HG03354 (cell line): ENCODE results near the gene ISCU.
"Not testable (repeated sequence)": the region's sequence is repeated elsewhere in the genome, so short reads cannot be mapped to it uniquely, and the experiment has no call there.

Source experiments
- ATAC-seq: cut with Tn5 transposase; IDR thresholded peaks from one replicate; pipeline ENCODE4 v1.9.1; 2021; ENCODE audit warnings: mild to moderate bottlenecking; ENCODE audit not compliant: unreplicated experiment, poor library complexity, severe bottlenecking

Gene ISCU

DNA sequence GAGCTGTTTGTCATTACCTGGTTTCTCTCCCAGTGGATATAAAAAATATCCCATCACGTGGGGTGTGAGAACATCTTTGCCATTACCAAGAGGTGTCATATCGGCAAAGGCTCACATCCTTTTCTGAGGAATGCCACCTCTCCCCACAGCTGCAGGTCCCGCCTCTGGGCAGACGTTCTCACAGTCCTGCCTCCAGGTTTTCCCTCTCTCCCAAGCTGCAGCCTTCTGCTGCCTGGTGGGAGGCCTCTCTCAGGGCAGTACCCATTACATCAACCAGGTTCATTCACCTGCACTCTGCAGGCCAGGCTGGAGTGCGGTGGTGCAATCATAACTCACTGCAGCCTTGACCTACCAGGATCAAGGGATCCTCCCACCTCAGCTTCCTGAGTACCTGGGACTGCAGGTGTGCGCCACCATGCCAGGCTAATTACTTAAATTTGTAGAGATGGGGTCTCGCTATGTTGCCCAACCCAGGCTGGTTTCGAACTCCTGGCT, 50.4 kb downstream of the ISCU start:
- ATAC-seq = no peak

DNA sequence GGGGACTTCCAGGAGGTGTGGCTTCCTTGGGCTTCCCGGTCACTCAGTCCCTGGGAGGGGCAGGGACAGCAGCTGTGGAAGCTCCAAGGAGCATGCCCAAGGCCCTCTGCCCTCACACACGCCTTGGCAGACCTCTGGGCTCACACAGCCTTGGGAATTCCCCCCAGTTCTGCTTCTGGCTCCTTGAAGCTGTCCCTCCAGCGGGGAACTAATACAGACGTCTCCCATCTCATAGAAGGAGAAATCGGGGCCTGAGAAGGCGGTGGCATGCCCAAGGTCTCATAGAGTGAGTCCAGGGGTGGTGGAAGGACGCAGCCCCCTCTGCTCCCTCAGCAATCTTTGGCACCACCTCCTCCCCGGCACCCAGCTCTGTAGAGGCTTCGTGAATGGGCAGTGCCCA, 51.2 kb downstream of the ISCU start:
- no peak for ATAC-seq

DNA sequence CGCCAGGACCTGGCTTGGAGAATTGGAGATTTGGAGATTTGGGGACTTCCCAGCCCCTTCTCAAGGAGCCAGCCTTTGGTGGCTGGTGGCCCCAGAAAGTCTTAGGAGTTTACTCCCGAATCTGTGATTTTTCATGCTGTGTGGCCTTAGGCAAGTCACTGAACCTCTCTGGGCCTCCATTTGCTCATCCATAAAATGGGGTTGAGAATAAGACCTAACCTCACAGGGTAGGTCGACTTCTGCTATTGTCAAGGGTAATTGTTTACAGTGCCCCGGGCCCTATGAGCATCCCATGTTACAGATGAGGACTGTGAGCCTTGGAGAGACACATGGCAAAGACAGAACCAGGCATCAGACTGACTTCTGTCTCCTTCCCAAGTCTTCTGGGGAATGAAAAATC, 51.6 kb downstream of the ISCU start:
- no peak for ATAC-seq

DNA sequence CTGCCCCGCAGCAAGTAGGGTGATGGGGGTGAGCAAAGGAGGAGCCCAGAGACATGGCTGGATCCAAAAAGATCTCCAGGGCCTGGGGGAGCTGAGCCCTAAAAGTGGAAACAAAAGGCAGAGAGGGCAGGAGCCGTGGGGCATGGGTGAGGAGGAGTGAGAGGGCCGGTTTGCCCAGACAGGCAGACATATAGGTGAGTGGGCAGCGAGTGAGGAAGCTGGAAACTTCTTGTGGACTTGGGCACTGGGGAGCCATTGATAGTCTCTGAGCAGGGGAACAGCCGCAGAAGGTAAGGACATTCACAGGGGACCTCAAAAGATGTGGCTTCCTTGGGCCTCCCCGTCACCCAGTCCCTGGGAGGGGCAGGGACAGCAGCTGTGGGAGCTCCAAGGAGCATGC, 52.2 kb downstream of the ISCU start:
- ATAC-seq = no peak

DNA sequence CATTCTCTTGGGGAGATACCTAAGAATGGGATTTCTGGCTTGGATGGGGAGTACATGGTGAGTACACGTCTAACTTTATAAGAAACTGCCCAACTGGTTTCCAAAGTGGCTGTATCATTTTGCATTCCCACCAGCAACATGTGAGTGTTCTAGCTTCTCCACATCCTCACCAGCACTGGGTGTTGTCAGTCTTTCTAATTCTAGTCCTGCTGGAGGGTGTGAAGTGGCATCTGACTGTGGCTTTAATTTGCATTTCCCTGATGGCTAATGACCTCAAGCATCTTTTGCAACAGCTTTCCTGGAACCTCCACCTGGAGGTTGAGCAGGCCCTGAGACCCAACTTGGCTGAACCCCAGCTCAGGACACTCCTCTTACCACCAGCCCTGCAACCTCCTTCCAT, 53.5 kb downstream of the ISCU start:
- ATAC-seq = no peak

DNA sequence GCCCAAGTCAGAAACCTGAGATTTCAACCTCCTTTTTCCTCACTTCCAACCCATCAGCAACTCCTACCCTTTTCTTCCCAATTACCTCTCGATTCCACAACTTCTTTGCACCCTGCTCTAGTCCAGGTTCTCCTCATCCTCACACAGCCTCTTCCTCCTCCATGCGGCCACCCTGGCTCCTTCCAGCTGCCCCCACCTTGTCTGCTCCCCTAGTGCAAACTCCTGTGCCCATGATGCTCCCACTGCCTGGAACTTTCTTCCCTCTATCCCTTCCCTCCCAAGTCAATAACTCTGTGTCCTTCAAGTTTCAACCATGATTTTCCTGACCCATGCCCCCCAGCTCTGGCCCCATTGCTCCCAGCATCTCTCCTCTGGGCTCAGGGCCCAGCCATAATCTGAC, 54.0 kb downstream of the ISCU start:
- no peak for ATAC-seq

DNA sequence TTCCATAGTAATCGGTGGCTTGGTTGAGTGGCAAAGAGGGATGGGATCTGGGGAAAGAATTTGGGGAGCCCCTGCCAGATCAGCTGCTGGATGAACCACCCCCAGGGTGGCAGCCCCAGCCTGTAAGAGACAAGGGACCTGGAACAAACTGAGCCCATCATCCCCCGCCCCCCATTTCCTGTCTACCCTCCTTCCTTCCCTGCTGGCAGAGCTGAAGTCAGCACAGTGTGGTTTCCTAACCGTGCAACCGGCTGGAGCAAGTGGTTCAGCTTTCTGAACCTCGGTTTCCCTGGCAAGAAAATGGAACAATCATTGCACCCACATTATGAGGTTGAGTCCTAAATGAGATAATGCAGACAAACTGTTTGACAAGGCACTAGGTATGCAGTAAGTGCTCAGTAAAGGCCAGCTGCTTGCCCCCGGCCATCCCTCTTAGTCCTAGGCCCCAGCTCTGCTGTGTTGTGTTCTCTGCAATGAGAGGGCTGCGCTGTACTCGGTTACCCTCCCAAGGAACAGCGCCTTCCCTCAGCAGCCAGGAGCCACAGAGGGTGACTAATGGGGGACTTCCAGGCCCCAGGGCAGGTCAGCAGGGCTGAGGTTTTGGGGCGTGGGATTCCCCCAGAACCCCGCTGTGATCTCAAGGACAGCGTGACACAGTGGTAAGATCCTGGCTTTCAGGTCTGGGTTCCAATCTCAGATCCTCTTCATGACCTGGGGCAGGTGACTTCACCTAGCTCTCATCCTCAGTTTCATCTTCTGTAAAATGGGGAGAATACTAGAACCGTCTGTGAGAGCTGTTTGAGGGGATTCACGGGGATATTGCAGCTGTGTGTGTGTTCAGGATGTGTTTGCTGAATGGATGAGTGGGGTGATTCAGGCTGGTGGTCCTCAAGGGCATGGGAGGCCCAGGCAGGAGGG, 54.8 kb downstream of the ISCU start:
- peak; percentile 77 for ATAC-seq

DNA sequence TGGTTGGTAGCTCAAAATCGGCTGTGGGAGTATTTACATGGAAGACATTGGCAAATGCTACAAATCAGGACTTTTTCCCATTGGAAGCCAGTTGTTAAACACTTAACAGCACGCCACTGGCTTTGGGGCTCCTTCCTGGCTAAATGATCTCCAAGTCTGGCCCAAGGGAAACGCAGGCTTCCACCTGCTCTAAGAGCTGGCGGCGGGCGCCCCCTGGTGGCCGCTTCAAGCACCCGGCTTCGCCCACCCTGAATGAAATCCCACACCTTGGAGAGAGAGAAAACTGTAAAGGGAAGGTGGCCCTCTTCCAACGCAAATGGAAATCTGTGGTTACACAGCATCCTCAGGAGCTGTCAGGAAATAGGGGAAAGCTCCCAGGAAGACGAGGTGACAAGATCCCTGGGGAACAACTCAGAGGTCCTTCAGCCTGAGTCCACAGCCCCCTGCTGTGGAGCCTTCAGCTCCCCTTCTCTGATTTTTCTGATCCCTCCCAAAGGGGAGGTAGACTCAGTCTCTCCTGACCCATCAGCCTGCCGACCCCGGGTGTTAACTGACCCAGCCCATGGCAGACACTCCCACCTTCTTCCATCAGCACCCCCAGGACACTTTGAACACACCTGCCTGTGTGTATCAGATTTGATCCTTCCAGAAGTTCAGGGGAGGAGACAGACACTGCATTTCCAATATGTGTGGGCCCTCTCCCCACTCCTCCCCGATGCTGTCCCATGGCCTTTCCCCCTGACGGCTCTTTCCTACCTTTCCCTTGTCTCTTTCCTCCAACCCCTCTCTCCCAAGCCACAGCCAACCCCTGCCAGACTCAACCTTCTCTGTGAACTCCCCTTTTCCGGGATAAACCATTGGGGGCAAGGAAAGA, 55.9 kb downstream of the ISCU start:
- peak; percentile 45 for ATAC-seq

DNA sequence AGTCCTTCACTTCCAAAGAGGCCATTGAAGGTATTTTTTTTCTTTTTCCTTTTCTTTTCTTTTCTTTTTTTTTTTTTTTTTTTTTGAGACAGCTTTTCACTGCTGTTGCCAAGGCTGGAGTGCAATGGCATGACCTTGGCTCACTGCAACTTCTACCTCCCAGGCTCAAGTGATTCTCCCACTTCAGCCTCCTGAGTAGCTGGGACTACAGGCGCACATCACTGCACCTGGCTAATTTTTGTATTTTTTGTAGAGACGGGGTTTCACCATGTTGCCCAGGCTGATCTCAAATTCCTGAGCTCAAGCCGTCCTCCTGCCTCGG, 56.5 kb downstream of the ISCU start:
- not testable (repeated sequence) for ATAC-seq
